Keratinocyte (primary cell): Measurements from ENCODE around the gene GPRC5C. TPM values are rescaled to one million over a fixed set of nuclear protein-coding genes. Genes with fewer than 3 reads are reported as not detected.
A peak's percentile ranks its signal among the peaks of the same experiment; 100 is the strongest.

Source experiments
- DNase-seq: peaks from one replicate; pipeline ENCODE4 v3.0.0-alpha.2; 2011; ENCODE audit warnings: low read depth, missing footprints, low spot score
- FAIRE-seq: peaks from 2 replicates; lab custom pipeline; 2011; peaks lifted over from hg19 to GRCh38; lab: Jason Lieb, UNC
- H2AFZ ChIP-seq: 2 replicates; pipeline ENCODE4 v1.6.0; 2012; ENCODE audit warnings: low read length, control low read depth, inconsistent platforms; ENCODE audit not compliant: control insufficient read depth
- H3K27ac ChIP-seq: 2 replicates; pipeline ENCODE4 v1.5.1; 2011; ENCODE audit warnings: low read length; ENCODE audit not compliant: control insufficient read depth, insufficient read depth
- H3K27me3 ChIP-seq: 3 replicates; pipeline ENCODE4 v1.6.0; 2011; ENCODE audit warnings: low read length; ENCODE audit not compliant: control insufficient read depth, insufficient read depth; ENCODE audit errors: extremely low read depth
- H3K36me3 ChIP-seq, 2 experiments: 2 replicates in 1 of 2; 3 replicates in 1 of 2; pipeline ENCODE4 v1.5.1; 2011; ENCODE audit warnings: low read length in 2 of 2, mild to moderate bottlenecking in 1 of 2; ENCODE audit not compliant: control insufficient read depth in 2 of 2, insufficient read depth in 2 of 2; ENCODE audit errors: extremely low read depth in 1 of 2
- H3K4me1 ChIP-seq: 3 replicates; pipeline ENCODE4 v1.5.1; 2011; ENCODE audit warnings: low read length; ENCODE audit not compliant: control insufficient read depth, insufficient read depth; ENCODE audit errors: extremely low read depth
- H3K4me2 ChIP-seq: 3 replicates; pipeline ENCODE4 v1.6.0; 2011; ENCODE audit warnings: low read depth, low read length; ENCODE audit not compliant: control insufficient read depth, insufficient read depth; ENCODE audit errors: extremely low read depth
- H3K4me3 ChIP-seq, 3 experiments: fragments of 200-600 bp in 1 of 3; sonication (generic) in 1 of 3; 2 replicates in 2 of 3; 3 replicates in 1 of 3; pipeline ENCODE4 v1.5.1; 2011 to 2016; ENCODE audit warnings: low read length in 3 of 3, mild to moderate bottlenecking in 3 of 3, control low read depth in 2 of 3, inconsistent platforms in 1 of 3, low read depth in 1 of 3, mixed read lengths in 1 of 3, mixed run types in 1 of 3, moderate library complexity in 1 of 3; ENCODE audit not compliant: control insufficient read depth in 2 of 3, insufficient read depth in 2 of 3; ENCODE audit errors: extremely low read depth in 1 of 3
- H3K79me2 ChIP-seq: 2 replicates; pipeline ENCODE4 v1.6.0; 2012; ENCODE audit warnings: low read length; ENCODE audit not compliant: control insufficient read depth, insufficient read depth
- H3K9ac ChIP-seq: 3 replicates; pipeline ENCODE4 v1.6.0; 2011; ENCODE audit warnings: low read length; ENCODE audit not compliant: control insufficient read depth, insufficient read depth; ENCODE audit errors: extremely low read depth
- H3K9me1 ChIP-seq: 3 replicates; pipeline ENCODE4 v1.6.0; 2011; ENCODE audit warnings: low read length; ENCODE audit not compliant: control insufficient read depth, insufficient read depth; ENCODE audit errors: extremely low read depth
- H3K9me3 ChIP-seq: 2 replicates; pipeline ENCODE4 v1.5.1; 2012; ENCODE audit warnings: low read depth, low read length; ENCODE audit not compliant: control insufficient read depth
- H4K20me1 ChIP-seq: 3 replicates; pipeline ENCODE4 v1.6.0; 2011; ENCODE audit warnings: low read length; ENCODE audit not compliant: control insufficient read depth, insufficient read depth; ENCODE audit errors: extremely low read depth
- EZH2 ChIP-seq: IDR thresholded peaks from one replicate; pipeline ENCODE4 v1.6.1; 2012; ENCODE audit warnings: inconsistent platforms, mild to moderate bottlenecking, low read length, moderate library complexity
- dilution Hi-C: fragments of 300-500 bp; cut with MboI; formaldehyde crosslinking; loops from one replicate; pipeline ENCODE4 v1.7.0; 2020; ENCODE audit warnings: low sequenced_read_pairs; ENCODE audit not compliant: extremely low pct_ligation_motif_present
- polyA minus RNA-seq, 3 experiments: library from RNA; depleted of rRNA, polyadenylated mRNA; stranded (reverse); fragments of >200 nt; gene quantifications; 1 replicate in 1 of 3; 2 replicates in 1 of 3; 3 replicates in 1 of 3; pipeline ENCODE4 v1.2.3, GENCODE V29; 2011
- polyA plus RNA-seq, 5 experiments: library from polyadenylated mRNA; depleted of rRNA in 3 of 5; stranded (reverse) in 3 of 5; stranded (forward) in 1 of 5; unstranded in 1 of 5; fragments of >200 nt; gene quantifications; 1 replicate in 1 of 5; 2 replicates in 3 of 5; 3 replicates in 1 of 5; pipeline versions ENCODE4 v1.2.1 to v1.2.3, GENCODE V29; 2011 to 2012; ENCODE audit warnings: missing spikeins in 2 of 5, low read depth in 1 of 5, low replicate concordance in 1 of 5
- TF ChIP-seq, protein P1 (sequence below), 3 experiments: IDR thresholded peaks in 1 of 3; conservative IDR thresholded peaks in 1 of 3; optimal IDR thresholded peaks in 1 of 3; 2 replicates in 2 of 3; 3 replicates in 1 of 3; pipeline versions ENCODE3 to v1.5.1; 2011; ENCODE audit warnings: low read length in 3 of 3, mild to moderate bottlenecking in 3 of 3, moderate library complexity in 2 of 3, control low read depth in 1 of 3, inconsistent platforms in 1 of 3; ENCODE audit not compliant: insufficient read depth in 2 of 3; ENCODE audit errors: extremely low read depth in 1 of 3

Gene GPRC5C, protein sequence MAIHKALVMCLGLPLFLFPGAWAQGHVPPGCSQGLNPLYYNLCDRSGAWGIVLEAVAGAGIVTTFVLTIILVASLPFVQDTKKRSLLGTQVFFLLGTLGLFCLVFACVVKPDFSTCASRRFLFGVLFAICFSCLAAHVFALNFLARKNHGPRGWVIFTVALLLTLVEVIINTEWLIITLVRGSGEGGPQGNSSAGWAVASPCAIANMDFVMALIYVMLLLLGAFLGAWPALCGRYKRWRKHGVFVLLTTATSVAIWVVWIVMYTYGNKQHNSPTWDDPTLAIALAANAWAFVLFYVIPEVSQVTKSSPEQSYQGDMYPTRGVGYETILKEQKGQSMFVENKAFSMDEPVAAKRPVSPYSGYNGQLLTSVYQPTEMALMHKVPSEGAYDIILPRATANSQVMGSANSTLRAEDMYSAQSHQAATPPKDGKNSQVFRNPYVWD
- 14.2 to 41.2 TPM (median 24.2 TPM) in 3 replicates for polyA plus RNA-seq
- polyA plus RNA-seq (2011; ENCODE audit: low read depth), result 14.0 TPM
- 10.4 and 20.2 TPM in 2 replicates for polyA plus RNA-seq (2011; cell fraction: cytosol; rRNA removed)
- 36.1 and 47.8 TPM in 2 replicates for polyA plus RNA-seq (2011; cell fraction: nucleus; rRNA removed)
- 13.5 and 18.1 TPM in 2 replicates for polyA plus RNA-seq (2012; ENCODE audit: low replicate concordance)
- 20.2 to 42.0 TPM (median 31.6 TPM) in 3 replicates for polyA minus RNA-seq
- 41.1 TPM for polyA minus RNA-seq (2011; cell fraction: cytosol; rRNA and poly(A)+ RNA removed)
- polyA minus RNA-seq (2011; cell fraction: nucleus; rRNA and poly(A)+ RNA removed), result 51.3 and 59.7 TPM in 2 replicates

DNA sequence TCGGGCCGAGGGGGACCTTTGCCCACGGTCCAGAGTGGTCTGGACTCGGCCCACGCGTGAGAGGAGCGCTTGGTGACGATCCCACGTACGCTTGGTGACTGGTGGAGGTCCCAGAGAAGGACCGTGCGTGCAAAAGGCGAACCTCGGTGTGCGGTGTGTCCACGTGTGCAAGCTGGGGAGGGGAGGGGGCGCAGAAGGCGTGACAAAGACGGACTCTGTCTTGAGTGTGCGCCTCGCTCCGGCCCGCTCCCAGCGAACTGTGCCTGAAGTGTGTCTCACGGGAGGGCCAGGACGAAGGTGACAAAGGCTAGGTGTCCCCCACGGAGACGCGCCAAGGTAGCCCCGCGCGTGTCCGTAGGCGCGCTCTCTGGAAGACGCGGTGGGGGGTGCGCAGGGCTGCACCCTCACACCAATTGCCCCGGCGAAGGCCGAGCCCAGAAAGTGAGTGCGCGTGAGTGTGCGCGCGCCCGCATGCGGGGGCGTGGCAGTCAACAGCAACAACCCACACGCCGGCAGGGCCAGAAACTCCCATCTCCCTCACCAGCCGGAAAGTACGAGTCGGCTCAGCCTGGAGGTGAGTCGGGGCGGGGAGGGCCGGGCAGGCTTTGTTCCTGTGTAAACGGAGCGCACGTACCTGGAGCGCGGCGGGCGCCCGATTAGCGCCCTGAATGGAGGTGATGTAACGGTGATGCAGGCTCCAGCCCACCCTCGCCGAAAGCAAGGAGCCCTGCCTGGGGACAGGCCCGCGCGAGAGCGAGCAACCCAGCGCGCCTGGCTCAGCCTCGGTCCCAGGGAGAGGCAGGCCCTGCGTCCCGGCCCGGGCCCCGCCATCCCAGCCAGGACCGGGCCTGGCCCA is at the start of gene GPRC5C:
Gene GPRC5C (plus strand): TSS at position 521 of the 856 bp plus-strand sequence. CDS start 7,689 bp downstream, outside the sequence.
- Histone ChIP-seq H4K20me1 (no peaks in the 10 kb centered on the region), H2AFZ (peak within 1 kb of the TSS; percentile 83), H3K9ac (peak within 1 kb of the TSS; percentile 88), H3K79me2 (no peaks in the 10 kb centered on the region), H3K27ac (peak within 1 kb of the TSS; percentile 83), H3K9me3 (no peaks in the 10 kb centered on the region), H3K27me3 (no peaks in the 10 kb centered on the region), H3K9me1 (peaks cover 3% of the 10 kb centered on the region), H3K36me3 (no peaks in the 10 kb centered on the region), H3K4me2 (peak within 1 kb of the TSS; percentile 69), H3K4me3 (peak within 1 kb of the TSS; percentile 47 to 72 (median 52)), H3K4me1 (peaks cover 30% of the 10 kb centered on the region)
- DNase-seq, result no peak
- TF ChIP-seq EZH2, result no peak
- TF ChIP-seq, protein P1, sequence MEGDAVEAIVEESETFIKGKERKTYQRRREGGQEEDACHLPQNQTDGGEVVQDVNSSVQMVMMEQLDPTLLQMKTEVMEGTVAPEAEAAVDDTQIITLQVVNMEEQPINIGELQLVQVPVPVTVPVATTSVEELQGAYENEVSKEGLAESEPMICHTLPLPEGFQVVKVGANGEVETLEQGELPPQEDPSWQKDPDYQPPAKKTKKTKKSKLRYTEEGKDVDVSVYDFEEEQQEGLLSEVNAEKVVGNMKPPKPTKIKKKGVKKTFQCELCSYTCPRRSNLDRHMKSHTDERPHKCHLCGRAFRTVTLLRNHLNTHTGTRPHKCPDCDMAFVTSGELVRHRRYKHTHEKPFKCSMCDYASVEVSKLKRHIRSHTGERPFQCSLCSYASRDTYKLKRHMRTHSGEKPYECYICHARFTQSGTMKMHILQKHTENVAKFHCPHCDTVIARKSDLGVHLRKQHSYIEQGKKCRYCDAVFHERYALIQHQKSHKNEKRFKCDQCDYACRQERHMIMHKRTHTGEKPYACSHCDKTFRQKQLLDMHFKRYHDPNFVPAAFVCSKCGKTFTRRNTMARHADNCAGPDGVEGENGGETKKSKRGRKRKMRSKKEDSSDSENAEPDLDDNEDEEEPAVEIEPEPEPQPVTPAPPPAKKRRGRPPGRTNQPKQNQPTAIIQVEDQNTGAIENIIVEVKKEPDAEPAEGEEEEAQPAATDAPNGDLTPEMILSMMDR (optimal IDR thresholded peaks at IDR 0.05 in 1 of 3, IDR thresholded peaks at IDR 0.05 in 1 of 3, conservative IDR thresholded peaks at IDR 0.05 in 1 of 3; ENCODE audit: extremely low read depth in 1 of 3, insufficient read depth in 2 of 3, low read length in 3 of 3), result no peak
- FAIRE-seq, result peak; percentile 55
- dilution Hi-C loops, result no loop called here

DNA sequence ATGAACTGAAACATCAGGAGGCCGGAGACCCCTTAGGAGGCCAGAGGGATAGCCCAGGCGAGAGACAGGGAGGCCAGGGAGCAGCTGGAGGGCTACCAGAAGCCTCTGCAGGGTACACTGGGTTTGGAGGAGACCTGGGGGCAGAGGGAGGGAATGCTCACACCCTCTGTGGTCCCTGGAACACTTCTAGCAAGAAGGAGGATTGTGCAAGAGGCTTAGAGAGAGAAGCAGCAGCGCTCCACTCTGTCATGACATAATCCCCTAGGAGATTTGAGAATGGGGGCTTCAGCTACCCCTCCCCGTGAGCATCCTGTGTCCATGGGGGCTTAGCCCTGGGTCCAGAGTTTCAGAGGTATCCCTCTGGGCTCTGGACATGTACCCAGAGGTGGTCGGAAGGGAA is 48.7 kb upstream of the GPRC5C start:
- FAIRE-seq (no peak), DNase-seq (no peak)
- H3K79me2 ChIP-seq, result no peaks in the 10 kb centered on the region
- TF ChIP-seq EZH2, result no peak
- TF ChIP-seq, protein P1 (optimal IDR thresholded peaks at IDR 0.05 in 1 of 3, IDR thresholded peaks at IDR 0.05 in 1 of 3, conservative IDR thresholded peaks at IDR 0.05 in 1 of 3; ENCODE audit: extremely low read depth in 1 of 3, insufficient read depth in 2 of 3, low read length in 3 of 3), result no peak
- H3K27ac ChIP-seq, result no peak overlapping the region
- H3K27me3 ChIP-seq, result peaks cover 8% of the 10 kb centered on the region
- H4K20me1 ChIP-seq, result no peaks in the 10 kb centered on the region
- H3K9me3 ChIP-seq, result no peaks in the 10 kb centered on the region
- no peaks in the 10 kb centered on the region for H3K36me3 ChIP-seq
- no peak overlapping the region for H3K4me3 ChIP-seq
- H3K9ac ChIP-seq, result no peak overlapping the region
- dilution Hi-C loops, result no loop called here
- H3K9me1 ChIP-seq, result no peaks in the 10 kb centered on the region
- no peak overlapping the region for H3K4me2 ChIP-seq
- H2AFZ ChIP-seq, result no peak overlapping the region
- peaks cover 18% of the 10 kb centered on the region for H3K4me1 ChIP-seq
